Measurements from ENCODE around the gene BBX.
"Not testable (repeated sequence)": the region's sequence is repeated elsewhere in the genome, so short reads cannot be mapped to it uniquely, and the experiment has no call there.

The BBX gene

DNA sequence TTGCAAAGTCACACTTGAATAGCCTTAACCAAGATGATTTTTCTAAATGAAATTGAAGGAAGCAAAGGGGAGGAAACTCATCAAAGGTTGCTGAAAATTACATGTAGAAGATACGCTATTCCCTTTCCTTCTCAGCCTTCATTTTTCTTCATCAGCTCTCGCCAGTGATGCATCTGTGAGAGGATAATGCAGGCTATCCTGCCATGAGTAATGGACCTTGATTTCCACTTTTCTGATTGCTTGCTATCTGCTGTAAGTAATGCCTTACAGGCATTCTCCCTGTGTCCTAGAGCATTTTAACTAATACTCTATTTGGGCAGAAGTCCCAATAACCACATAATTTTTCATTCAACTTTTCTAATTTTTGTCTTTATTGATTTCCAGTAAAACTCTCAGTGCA is 162.6 kb downstream of the BBX start:
- DNase-seq (ENCODE audit: low spot score) = no peak

GRCh38 chr3:107687056-107687581 is 164.4 kb downstream of the BBX start:
- no peak for DNase-seq (ENCODE audit: low spot score)

DNA sequence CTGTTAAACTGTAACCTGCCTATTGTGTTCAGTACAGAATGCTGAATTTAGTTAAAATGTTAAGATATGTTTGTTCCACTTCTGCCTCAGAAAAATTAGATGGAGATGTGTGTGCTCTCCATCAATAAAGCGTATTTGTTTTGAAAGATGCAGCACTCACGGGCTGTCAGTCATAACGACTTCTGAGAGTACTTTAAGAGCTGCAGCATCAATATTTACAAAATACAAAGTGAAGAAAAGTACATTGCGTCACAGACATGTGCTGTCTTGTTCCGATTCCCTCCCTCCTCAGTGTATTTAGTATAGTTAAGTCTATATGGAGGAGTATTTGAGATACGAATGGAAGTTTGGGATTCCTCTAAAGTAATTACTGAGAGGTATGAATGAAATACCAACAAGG is 166.6 kb downstream of the BBX start:
- DNase-seq (ENCODE audit: low spot score) = no peak

- peak; percentile 63 for DNase-seq (ENCODE audit: low spot score)
Observed at GRCh38 chr3:107690522-107691138, 167.9 kb downstream of the BBX start.

- DNase-seq (ENCODE audit: low spot score) = not testable (repeated sequence)
Observed at GRCh38 chr3:107691984-107692383, 169.2 kb downstream of the BBX start.

- not testable (repeated sequence) for DNase-seq (ENCODE audit: low spot score)
Observed at GRCh38 chr3:107697348-107697747, 174.6 kb downstream of the BBX start.

DNA sequence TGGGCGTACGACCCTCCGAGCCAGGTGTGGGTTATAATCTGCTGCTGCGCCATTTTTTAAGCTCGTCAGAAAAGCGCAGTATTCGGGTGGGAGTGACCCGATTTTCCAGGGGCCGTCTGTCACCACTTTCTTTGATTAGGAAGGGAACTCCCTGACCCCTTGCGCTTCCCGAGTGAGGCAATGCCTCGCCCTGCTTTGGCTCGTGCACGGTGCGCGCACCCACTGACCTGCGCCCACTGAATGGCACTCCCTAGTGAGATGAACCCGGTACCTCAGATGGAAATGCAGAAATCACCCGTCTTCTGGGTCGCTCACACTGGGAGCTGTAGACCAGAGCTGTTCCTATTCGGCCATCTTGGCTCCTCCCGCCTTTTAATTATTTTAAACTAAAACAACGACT is 175.1 kb downstream of the BBX start:
- DNase-seq (ENCODE audit: low spot score) = not testable (repeated sequence)

- no peak for DNase-seq (ENCODE audit: low spot score)
Observed at GRCh38 chr3:107699682-107700081, 176.9 kb downstream of the BBX start.

GRCh38 chr3:107701299-107701698 is 178.5 kb downstream of the BBX start:
- no peak for DNase-seq (ENCODE audit: low spot score)

GRCh38 chr3:107704477-107704876 is 181.7 kb downstream of the BBX start:
- DNase-seq (ENCODE audit: low spot score) = peak; percentile 20

GRCh38 chr3:107705046-107705445 is 182.3 kb downstream of the BBX start:
- DNase-seq (ENCODE audit: low spot score) = no peak

- DNase-seq (ENCODE audit: low spot score) = no peak
Observed at GRCh38 chr3:107710851-107711250, 188.1 kb downstream of the BBX start.

GRCh38 chr3:107716734-107717133 is 194.0 kb downstream of the BBX start:
- DNase-seq (ENCODE audit: low spot score) = no peak

GRCh38 chr3:107718547-107718946 is 195.8 kb downstream of the BBX start:
- no peak for DNase-seq (ENCODE audit: low spot score)

DNA sequence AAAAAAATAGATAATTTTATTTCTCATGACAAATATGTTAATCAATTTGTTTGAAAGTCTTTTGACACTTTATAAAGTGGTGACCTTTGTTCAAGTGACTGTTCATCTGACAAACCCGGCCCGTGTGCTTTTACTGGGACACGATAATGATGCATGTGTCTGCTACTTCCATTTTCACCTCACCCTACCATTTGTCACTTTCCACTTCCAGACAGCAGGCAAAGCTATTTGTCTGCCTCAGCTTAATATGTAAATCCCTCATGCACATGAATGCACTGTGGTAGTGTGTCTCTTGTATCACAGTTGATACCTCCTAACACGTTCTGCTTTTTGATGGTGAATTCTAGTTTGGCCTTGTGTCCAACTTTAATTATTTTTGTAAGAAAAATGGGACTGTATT is 204.3 kb downstream of the BBX start:
- no peak for DNase-seq (ENCODE audit: low spot score)

DNA sequence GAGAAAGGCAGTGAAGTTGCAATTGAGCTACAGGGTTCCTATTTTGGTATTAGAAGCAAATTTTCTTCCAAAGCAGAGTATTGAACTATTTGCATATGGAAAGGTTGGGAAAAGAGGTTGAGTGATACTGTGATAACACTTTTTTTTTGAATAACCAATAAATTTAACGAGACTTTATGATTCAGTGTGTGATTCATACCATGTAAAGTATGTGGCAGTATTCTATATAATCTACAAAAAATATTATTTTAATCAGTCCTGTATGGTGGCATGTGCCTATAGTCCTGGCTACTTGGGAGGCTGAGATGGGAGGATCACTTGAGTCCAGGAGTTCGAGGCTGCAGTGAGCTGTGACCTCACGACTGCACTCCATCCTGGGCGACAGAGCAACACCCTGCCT is 206.9 kb downstream of the BBX start:
- DNase-seq (ENCODE audit: low spot score) = no peak

DNA sequence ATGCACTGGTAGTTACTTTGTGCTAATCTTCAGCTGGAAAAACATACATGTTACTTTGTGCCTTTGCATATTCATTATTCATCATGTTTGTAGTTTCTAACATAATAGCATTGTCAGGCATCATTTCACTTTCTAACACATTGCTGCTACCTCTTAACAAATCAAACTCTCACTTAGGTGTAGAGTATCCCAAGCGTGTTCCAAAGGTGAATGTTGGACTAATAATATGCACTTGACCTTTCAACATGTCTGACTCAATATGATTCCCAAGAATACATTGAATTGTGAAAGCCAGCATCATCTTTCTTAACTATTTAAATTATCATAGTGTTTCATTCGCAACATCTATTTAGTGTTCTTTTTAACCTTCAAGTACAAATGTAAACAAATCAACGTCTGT is 211.6 kb downstream of the BBX start:
- DNase-seq (ENCODE audit: low spot score) = no peak

DNA sequence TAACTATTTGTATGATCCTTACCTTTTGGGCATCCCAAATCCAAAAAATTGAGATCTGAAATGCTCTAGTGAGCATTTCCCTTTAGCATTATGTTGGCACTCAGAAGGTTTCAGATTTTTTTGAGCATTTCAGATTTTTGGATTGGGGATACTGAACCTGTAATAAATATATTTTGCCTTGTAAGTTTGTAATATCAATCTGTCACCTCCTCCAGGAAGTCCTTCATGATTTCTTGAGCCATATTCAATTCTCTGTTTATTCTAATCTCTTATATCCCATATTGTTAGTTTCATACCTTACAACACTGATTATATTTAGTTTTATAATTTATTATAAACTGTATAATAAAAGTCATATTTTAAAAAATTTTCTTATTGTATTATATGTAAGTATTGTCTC is 215.2 kb downstream of the BBX start:
- DNase-seq (ENCODE audit: low spot score) = no peak

DNA sequence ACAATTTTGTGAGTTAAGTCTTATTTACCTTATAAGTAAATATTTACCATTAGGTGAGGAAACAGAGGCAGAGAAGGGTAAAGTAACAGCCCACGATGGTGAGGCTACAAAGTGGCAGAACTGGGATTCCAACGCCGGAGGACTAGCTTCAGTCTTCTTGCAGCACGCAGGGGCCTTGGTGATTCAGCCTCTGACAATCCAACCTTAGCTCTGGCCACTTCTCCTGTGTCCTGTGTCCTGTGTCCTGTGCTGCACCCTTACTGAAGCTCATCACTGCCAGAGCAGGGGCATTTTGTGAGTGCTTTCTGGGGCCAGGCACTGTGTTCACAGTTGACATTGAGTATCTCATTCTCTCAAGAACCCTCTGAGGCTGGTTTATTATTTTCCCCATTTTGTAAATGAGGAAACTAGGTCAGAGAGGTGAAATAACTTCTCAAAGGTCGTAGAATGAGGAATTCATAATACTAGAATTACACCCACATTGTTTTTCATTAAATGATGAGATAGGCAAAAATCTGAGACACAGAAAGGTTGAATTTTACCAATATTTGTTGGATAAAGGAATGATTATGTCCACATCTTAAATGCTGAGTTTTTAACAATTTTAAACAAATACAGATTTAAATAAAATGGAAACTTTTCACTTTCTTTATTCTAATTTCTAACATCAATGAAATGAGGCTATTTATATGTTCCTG is 215.9 kb downstream of the BBX start:
- DNase-seq (ENCODE audit: low spot score) = no peak

DNA sequence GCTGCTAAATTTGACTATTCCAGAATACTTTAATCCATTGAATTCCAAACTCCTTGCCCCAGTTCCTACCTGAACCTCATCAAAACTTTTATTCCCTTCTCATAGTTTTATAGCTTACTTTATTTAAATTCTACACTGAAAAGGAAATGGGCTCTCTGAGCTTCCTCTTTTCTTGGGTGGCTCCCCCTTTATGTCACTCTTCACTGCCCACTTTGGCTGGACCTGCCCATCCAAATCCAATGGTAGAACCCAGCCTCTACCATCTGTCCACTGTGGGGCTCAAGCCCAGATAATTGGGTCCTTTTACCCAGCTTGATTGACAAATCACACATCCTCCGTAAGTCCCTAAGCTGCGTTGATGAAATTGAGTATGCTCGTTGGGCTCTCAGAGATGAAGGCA is 216.5 kb downstream of the BBX start:
- DNase-seq (ENCODE audit: low spot score) = no peak

DNA sequence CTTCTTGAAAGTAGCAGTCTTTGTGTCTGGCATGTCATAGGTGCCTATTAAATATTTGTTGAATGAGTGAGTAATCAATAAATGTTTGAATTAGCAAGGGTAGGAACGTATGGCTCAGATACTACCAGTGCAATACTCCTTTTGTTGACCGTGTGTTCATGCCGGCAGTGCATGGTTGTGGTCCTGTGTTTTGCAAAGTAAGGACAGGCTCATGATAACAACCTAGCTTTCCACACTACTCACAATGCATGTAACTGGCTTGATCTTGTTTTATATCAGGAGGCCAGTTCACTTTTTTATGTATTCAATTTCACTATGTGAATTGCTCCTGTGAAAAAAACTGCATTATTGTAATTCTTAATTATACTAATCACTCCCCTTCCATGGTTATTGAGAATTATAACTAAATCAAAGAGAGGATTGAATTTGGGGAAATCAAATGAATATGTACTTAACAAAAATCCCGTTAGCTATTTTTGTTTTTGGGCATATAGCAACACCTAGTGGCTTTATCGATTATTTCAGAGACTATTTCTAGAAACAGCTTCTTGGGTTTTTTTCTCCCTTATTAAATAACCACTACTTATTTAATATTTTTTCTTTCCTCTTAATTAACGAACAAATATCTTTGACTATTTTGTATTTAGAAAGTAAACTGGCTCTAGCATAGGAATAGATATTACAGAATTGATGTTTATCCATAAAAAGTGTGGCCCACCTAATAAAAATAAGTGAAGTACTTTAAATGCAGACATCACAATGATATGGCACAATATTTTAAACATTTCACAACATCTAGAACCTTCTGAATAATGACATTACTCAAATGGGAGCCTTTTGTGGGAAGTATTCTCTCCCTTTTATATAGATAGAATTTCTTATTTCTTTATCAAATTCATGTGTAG is 218.5 kb downstream of the BBX start:
- DNase-seq (ENCODE audit: low spot score) = peak; percentile 32

GRCh38 chr3:107745354-107745753 is 222.6 kb downstream of the BBX start:
- DNase-seq (ENCODE audit: low spot score) = no peak
